B cell (primary cell): ENCODE results near the gene CCDC3.

ENCODE experiments used
- CTCF ChIP-seq: fragments of 200-600 bp; IDR thresholded peaks from one replicate; pipeline ENCODE4 v1.8.0; 2022; ENCODE audit warnings: antibody characterized with exemption, mild to moderate bottlenecking
- EZH2 ChIP-seq: IDR thresholded peaks from 2 replicates; pipeline ENCODE4 v1.6.1; 2012; ENCODE audit warnings: borderline replicate concordance, low read depth, mild to moderate bottlenecking, moderate library complexity, low read length; ENCODE audit not compliant: insufficient read depth, poor library complexity, severe bottlenecking

GRCh38 chr10:12954866-12955265 is 46.6 kb downstream of the CCDC3 start:
- no peak for TF ChIP-seq CTCF
- no peak for TF ChIP-seq EZH2
